ENCODE results near the gene PUSL1.
A peak's percentile ranks its signal among the peaks of the same experiment; 100 is the strongest.

The PUSL1 gene

DNA sequence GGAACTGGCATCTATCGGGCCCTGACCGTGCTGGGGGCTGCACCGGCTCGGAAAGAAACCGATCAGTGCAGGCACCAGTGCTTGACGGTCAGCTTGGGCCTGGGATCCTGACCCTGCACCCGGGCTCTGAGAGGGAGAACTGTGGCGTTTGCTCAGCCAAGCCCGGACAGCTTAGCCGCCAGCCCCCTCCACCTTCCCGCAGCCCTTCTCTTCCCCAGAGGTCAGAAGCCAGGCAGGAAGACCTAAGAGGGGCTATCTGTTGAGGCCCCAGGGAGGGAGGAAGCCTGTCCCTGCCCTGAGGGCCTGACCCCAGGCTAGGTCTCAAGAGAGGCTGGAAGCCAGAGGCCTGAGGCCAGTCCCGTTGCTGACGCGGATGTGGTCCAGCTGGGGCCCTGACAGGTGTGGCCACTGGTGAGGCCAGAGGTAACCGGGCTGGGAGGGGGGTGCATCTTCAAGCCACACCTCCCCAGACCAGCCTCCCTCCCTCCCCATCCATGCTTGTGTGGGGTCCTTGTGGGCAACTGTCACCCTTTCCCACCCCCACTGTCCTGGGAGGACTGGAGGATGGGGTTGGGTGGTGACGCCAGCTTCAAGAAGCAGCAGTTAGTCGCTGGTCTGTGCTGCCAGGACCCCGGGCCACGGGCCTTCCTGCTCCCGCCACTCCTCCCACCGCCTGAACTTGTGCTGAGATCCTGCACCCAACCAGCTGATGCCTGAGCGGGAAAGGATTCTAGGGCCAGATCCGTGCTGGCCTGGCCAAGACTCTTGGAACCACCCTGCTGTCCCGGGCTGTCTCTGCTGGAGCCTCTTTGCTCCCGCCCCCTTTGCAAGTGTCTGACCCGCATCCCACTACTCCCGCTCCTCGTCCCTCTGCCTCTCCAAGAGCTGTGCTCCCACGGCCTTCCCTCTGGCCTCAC is 43.4 kb downstream of the PUSL1 start:
- FAIRE-seq (no peak), DNase-seq (ENCODE audit: low spot score) (no peak)

DNA sequence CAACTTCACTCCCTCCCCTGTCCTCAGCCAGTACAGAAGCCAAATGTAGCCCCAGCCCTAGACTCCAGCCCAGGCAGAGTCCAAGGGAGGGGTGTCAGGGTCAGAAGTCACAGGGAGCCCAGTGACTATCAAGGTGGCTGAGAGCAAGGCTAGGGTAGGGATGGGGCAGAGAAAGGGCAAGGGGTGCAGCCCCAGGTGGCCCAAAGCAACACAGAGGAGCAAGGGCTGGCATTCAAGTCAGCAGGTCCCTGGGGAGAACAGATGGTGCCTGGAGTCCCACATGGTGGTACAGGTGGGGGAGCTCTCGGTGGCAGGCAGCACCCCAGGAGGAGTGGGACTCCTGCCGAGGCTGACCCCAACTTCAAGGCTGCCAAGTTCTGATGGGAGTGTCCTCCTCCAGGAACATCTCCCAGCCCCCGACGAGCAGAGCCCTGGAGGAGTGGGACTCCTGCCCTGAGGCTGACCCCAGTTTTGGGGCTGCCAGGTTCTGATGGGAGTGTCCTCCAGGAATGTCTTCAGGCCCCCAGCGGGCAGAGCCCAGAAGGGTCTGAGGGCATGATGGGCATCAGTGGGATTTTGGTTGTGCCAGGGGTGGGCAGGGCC is 44.5 kb downstream of the PUSL1 start:
- DNase-seq (ENCODE audit: low spot score): no peak
- FAIRE-seq: no peak

DNA sequence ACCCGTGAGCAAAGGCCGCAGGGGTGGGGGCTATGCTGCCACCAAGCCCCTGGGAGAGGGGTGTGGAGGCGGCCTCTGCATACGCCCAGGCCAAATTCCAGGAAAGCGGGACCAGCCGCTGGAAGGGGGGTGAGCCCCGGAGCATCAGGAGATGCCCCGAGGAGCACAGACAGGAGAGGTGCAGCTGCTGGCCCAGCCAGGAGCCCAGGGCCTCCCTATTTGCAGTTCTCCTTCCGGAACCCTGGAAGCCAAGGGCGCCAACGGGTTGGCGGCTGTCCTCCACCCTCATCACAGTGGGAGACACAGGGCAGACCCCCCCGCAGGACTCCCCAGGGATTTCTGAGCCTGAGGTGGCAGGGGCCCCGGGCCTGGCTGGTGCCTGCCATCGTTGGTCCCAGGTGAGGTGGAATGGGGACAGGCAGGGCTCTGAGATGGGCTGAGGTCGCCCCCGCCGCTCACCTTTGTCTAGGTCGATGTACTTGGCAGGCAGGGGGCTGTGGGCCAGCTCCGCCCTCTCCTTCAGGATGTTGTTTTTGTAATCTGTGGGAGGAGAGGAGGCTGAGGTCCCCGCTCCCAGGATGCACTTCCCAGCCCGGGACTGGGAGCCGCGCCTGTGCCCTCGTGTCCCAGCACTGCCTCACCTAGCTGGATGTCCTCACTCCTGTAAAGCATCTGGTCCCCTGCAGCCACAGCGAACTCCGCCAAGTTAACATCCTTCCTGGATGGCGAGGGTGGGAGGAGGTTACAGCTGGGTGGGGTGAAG is 45.2 kb downstream of the PUSL1 start:
- DNase-seq (ENCODE audit: low spot score) (no peak), FAIRE-seq (no peak)

DNA sequence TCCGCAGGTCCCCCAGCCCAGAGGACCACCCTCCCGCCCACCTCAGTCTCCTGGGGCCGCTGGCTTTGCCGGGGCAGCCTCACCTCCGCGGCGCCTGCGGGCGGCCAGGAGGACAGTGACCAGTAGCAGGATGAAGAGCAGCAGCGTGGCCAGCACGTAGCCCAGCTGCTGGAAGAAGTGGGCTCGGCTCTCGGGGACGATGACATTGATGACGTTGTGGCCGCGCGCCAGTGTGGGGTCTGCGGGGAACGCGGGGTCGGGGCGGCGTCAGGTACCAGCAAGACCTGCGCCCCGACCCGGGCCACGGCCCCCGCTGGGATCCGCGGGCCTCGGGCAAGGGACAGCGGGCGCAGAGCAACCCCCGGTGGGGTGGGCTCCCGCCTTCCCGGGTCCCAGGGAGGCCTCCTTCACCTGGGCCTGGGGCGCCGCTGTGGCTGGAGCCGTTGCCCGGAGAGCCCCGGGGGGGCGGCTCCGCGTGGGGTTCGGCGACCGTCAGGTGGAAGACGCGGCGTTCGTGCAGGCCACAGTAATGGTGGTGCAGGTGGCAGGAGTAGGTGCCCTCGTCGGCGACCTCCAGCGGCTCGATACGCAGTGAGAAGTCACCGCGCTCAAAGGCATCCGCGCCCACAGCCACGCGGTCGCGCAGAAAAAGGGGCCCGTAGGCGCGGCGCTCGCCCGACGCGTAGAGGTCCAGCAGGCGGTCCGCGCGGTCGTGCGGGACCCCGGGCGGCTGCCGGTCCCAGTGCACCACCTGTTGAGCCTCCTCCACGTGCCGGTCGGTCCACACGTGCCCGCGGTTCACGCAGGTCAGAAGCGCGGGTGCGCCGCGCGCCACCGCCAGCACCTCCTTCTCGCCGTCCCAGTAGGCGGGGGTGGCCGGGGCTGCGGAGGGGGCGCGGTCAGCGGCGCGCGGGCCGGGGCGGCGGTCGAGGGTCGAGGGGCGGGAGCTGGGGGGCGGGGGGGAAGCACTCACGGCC is 46.2 kb downstream of the PUSL1 start:
- no peak for FAIRE-seq

DNA sequence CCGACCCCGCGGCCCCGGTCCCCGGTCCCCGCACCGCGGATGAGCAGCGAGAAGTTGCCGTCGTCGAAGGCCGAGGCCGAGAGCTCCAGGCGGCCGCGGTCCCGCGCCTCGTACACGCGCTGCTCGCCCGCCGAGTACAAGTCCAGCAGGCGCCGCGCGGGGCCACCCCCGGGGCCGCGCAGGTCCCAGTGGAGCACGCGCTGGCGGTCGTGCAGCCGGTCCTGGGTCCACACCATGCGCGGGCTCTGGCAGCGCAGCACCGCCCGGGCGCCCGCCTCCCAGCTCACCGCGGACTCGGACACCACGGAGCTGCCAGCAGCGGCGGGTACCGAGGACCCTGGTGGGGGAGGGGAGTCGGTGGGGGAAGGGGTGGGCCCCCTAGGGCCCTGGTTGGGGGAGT is 47.0 kb downstream of the PUSL1 start:
- FAIRE-seq: no peak
- no peak for DNase-seq (ENCODE audit: low spot score)

More for the DNA sequence above, 46.2 kb downstream of the PUSL1 start:
- DNase-seq (ENCODE audit: low spot score): no peak

DNA sequence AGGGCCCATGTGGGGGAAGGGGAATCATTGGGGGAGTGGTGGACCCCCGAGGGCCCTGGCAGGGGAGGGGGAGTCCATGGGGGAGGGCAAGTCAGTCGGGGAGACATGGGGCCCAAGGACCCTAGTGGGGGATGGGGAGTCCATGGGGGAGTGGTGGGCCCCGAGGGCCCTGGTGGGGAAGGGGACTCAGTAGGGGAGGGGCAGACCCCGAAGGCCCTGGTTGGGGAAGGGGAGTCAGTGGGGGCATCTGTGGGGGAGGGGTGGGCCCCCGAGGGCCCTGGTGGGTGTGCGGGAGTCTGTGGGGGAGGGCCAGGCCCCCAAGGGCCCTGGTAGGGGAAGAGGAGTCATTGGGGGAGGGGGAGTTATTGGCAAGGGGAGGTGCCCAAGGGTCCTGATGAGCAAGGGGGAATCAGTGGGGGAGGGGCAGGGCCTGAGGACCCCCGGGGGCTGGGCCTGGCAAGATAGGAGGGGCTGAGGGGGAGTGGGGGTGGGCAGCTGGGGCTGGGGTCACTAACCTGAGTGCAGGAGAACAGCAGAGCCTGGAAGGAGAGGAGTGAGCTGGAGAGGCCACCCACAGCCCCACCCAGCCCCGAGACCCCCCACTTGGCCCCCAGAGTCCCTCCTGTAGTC is 47.9 kb downstream of the PUSL1 start:
- no peak for FAIRE-seq
- DNase-seq (ENCODE audit: low spot score): no peak

DNA sequence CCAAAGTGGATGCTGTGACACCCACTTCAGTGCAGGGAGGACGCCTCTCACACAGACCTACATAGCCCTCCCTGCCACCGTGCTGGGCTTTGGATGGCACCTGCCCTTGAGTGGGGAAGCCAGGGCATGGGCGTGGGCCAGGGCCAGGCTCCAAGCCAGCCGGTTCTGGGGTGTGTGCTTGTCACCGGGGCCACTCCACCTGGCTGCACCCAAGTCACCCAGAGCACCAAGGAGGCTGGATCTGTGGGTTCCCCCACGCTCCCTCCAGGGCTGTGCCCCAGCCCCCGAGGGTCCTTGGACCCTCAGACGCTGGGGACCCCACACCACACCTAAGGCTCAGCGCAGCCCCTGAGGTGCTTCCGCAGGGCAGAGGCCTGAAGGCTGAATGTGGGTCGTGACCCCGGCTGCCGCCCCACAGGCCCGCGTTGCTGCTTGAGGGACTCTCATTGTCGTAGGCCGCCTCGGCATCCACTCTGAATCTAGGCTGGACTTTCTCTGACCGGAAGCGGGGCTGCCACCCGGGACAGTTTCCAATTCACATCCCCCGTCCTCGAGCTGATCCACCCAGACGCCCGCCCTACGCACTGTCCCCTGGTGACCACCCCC is 48.5 kb downstream of the PUSL1 start:
- no peak for FAIRE-seq
- DNase-seq (ENCODE audit: low spot score): no peak

DNA sequence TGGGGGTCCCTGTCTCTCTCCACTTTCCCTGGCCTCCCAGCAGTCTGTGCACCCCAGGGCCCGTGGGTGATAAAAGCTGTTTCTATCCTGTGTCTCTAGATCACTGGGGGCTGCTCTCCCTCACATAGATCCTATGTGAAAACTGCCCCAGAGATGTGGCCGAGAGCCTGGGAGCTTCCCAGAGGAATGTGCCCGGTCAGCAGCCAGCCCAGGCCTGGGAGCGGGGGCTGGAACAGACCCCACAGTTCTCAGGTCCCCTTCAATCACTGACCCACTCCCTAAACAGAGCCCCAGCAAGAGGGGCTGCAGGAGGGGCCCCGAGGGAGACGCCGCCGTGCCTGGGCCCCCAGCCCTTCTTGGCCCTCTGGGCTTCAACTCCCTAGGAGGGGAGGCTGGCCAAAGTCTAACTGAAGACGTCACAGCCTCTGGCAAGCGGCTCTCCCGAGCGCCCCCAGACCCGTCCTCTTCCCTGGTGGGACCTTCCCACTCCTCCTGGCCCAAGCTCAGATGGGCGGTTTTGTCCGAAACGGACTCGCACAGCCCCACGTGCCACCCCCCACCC is 49.6 kb downstream of the PUSL1 start:
- FAIRE-seq: no peak
- DNase-seq (ENCODE audit: low spot score): no peak

DNA sequence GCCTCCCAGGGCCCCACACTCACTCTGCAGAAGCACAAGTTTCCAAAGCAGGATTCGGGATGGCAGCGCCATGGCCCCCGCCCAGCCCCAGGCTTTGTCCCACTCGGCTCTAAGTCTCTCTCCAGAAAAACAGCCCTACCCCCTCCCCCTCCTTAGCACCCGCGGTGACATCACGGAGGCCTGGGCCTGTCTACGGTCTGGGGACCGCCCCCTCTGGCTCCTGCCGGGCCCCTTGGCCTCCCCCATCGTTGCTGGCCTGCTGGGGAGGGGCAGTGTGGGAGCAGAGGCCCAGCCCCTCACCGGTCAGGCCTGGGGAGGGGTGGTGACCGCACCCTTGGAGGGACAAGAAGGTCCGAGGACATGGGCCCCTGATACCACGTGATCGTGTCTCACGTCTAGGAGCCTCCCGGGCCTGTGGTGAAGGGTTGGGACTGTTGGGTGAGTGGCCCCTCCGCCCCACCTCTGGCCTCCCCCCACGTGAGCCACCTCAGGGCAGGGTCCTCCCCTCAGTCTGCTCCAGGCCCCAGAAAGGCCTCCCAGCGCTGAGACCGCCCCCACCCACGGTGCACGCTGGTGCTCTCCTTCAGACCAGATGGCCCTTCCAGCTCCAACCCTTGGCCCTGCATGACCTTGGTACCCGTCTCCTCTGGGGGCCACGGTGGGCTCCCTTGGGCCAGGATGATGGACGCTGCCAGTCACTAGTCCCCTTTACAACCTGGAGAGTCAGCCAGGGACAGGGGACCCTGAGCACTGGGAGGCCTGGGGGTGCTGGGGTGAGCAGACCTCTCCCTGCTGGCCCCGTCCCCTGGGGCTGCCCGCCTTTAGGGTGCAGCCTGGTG is 50.3 kb downstream of the PUSL1 start, which contains the start of gene MXRA8:
TSS of gene MXRA8 (minus strand) at position 123 of the 839 bp plus-strand sequence. CDS start at position 72, 51 bp downstream.
- DNase-seq (ENCODE audit: low spot score) (no peak), FAIRE-seq (no peak)

DNA sequence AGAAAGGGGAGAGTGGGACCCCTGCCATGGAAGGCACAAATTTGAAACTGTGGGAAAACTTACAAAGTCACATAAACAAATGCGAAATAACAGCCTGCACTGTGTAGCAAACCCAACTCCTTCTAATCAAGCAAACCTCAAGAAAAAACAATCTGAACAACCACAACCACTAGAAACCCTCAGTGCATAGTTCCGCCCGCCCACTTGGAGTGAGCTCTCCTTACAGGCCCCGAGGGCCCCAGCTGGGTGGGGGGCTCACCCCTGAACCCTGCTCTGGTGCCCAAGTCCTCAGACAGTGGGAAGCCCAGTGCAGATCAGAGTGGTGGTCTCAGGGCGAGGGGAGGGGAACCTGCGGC is 50.9 kb downstream of the PUSL1 start:
- DNase-seq (ENCODE audit: low spot score) (no peak), FAIRE-seq (no peak)

DNA sequence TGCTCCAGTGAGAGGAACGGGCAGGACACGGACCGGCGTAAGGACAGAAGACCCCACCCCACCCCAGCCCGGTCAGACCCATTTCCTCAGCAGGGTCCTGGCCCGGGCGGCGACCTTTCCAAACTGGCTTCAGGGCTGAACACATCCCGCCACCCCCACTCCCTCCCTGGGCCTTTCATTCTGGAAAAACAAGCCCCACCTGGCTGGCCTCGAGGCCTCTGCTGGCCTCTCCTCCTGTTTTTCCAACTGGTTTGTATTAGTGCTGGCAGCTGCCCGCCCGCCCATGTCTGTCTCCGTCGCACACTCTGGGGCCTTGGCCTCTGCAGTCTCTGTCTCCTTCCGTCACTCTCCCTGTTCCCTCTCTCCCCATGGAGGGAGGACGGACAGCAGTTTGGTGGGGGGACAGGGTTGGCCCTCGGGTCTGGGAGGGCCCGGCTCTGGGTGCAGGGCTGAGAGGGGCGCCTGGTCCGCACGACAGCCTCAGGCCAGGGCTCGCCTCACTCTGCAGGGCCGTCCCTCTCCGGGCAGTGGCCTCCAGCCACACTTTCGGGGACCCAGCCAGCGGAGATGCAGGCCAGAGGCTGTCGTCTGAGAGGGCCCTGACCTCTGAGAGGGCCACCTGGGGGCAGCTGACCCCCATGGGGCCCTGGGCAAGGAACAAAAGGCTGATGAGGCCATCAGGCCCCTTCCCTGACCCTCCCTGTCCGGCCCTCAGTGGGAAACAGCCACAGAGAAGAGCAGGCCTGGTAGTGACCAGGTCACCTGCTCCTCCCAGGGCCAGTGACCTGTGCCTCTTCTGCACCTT is 51.5 kb downstream of the PUSL1 start:
- FAIRE-seq (no peak), DNase-seq (ENCODE audit: low spot score) (no peak)

DNA sequence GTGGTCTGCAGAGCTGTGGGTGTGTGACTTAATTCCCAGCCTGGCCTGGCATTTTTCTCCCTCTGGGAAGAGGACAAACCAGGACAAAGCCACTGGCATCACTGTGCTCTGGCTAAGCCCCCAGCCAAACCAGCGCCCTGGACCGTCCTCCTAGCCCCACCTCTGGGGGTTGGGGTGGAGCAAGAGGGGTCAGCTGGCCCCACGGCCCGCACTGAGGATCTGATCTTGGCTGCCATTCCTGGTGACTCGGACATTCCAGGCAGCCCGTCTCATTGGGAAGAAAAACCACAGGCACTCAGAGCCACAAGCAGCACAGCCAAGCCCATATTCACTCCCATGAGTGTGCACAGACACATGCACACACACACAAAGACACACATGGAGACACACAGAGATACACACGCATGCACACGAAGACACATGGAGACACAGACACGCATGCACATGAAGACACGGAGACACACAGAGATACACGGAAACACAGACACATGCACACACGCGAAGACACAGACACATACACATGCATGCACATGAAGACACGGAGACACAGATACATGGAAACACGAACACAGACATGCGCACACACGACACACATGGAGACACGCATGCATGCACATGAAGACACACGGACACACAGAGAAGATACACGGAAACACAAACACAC is 52.2 kb downstream of the PUSL1 start:
- peak; percentile 91 for FAIRE-seq
- peak; percentile 91 for DNase-seq (ENCODE audit: low spot score)

All from RCC 7860 (cell line).